T-helper 1 cell treated with Interleukin-12 subunit alpha and Interleukin-12 subunit beta and Interleukin-4 antibody, amounts not matched to agents 30 ng/mL and 1 ng/mL, for 36 hours (primary cell): ENCODE results near the gene GNAZ. TPM values are rescaled to one million over a fixed set of nuclear protein-coding genes. Genes with fewer than 3 reads are reported as not detected.

Experiments
- intact Hi-C: fragments of 100-400 bp; cut with micrococcal nuclease; formaldehyde crosslinking; loops from one replicate; pipeline ENCODE4 v1.15.1; 2024
- total RNA-seq: library from RNA; stranded (reverse); gene quantifications from 2 replicates; pipeline ENCODE4 v1.2.3, GENCODE V29; 2022

GNAZ gene
- total RNA-seq, 1 donor from 2014 or later: 0.22 TPM

DNA sequence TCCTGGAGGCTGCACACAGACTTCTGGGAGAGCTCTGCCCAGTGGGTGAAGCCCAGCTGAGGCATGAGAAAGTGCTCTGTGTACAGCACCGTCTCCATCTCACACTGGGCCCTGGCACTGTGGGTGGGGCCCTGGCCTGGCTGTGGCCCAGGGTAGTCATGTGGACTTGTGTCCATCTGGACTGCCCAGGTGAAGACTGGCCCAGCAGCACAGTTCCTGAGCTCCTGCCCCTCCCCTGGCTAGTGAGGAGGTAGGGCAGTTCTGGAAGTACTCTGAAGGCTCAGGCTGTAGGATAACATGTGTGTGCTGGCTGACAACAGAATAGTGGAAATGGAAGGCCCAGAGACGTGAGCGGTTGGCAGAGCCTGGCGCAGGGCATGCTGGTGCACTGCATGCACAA lies 36.0 kb downstream of the GNAZ start:
- intact Hi-C loops: no loop called here

DNA sequence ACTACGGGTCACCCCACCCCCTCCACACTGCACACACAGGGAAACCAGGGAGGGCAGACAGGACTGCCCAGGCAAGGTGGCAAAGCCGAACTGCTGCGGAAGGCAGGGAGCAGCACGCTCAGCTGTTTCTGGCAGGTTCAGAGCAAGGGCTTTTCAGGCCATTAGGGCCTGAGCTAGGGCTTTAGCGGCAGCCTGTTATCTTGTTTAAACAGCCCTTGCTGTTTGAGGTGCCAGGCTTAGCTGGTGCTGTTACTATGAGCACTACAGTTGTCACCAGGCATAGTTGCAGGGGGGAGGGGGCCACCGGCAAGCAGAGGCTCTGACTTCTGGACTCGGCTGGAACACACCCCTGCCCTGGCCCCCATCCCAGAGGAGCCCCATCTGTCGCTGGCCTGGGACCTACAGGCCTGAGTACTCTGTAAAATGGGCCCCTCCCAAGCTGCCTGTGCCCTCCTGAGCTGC lies 36.6 kb downstream of the GNAZ start:
- intact Hi-C loops: no loop called here

DNA sequence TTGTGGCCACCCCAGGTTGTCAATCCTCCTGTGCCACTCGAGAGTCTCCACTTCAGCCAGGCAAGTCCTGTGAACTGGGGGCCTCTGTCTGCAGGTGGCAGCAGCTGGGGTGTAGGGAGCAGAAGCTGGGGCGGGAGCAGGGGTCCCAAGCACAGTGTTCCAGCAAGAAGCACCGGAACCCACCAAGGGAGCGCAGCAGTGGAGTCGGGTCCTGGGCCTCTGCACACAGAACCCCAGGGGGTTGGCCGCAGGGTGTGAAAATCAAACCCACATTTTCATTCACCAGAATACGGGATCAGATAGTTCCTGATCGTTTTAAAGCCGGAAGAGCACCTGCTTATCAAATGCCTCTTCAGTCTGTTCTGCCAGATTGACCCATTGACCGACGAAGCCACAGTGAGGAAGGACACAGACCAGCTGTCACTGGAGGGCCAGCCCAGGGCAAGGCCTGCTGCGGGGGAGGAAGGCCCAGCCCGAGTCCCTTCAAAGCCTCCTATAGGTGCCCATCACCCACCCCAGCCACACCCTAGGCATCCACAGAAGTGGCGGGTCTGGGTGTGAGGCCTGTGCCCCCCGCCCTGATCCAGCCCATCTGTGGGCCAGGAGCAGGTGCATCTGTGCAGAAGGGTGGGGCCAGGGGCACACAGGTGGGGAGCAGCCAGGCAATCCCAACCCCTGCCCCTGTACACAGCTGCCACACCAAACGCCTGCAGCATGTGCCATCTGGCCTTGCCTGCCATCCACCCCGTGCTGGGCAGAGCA lies 37.3 kb downstream of the GNAZ start:
- intact Hi-C loops: no loop called here

DNA sequence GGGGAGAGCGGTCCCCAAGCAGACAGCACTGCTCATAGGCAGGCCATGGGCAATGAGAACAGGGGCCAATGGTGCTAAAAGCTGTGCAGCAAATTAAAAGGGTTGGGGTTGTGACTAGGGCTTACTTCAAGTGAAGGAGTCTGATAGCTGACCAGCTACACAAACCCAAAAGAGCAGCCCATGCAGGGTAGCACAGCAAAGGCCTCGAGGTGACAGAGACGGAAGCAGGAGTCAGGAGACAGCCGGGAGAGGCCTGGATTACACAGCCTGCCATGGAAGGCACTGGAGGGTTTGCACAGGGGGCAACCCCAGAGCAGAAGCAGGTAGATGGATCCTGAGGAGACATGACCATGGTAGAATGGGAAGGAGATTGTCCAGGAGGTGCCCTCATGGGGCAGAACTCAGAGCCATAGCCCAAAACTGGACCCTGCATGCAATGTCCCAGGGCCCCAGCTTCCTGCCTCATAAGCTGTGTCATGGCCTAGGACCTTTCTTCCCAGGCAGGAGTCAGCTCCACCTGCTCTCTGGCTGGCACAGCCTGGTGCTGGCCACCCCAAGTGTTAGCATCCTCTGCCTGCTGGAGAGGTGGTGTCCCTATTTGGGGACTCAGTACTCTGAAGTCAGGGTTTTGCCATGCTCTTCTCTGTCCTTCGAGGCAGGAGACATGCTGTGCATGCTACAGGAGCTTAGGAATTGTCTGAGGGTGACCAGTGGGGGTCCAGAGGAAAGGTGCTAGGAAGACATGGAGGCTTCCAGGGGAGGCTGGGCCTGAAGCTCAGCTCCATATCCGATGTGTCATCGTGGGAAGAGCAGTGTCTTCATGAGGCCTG lies 38.1 kb downstream of the GNAZ start:
- intact Hi-C loops: no loop called here

DNA sequence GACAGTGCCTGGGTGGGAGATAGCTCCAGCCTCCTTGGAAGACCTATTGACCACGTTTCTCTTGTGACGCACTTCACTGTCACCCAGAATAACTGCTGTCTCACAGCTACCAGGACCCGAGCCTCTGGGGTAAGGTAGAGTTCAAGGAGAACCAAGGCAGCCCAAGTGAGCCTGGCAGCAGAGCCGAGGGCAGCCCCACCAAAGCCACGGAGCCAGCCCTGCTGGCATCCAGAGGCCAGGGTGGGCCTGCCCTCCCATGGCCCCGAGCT lies 38.7 kb downstream of the GNAZ start:
- intact Hi-C loops: no loop called here

DNA sequence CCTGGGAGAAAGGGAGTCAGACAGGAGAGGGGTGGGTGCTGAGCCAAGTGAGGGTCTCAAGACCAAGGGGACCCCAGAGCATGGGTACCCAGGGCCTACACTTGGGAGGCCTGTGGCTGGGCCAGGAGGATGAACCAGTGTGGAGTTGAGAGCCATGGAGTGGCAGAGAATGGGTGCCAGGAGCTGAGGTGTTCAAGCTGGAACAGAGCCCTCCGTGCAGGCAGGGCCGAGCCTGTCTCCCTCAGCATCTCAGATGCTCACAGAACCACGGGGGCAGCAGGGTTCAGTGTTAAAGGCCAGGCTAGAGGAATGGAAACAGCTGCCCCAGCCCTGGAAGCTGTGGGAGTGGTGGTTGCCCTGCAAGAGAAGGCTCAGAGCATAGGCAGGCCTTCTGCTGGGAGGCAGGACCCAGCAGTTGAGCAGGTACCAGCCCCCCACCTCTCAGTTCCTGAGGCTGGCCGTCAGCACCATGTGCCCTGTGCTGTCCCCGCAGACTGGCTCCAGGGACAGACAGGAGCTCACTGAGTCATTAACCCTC lies 39.2 kb downstream of the GNAZ start:
- intact Hi-C loops: no loop called here

DNA sequence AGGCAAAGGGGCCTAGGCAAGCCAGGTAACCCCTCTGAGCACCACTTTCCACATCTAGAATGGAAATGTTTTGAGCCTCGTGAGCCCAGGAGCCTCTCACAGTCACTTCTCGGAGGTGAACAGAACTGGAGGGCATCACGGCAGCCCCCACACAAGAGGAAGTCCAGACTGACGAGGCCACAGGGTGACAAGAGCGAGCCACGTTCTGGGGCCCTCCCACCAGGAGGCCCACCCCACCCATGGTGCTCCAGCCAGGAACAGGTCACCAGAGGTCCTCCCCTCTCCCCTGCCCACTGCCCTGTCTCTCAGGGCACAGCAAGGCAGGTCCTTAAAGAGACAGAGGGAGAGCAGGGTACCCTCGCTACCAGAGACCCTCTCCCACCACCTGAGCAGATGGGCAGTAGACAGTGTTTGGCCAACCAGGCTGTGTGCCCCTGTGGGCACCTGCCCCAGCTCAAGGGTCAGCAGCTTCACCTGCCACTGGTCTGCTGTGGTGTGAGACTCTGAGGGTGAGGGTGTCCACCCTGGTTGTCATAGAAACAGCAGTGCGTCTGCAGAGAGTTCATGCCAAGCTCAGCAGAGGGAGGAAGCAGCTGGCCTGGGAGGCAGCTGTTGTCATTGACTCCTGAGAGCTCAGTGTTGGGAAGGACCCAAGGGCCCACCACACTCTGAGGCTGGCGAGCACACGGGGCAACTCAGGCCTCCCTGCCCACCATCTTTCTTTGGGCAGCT lies 40.0 kb downstream of the GNAZ start:
- intact Hi-C loops: no loop called here

DNA sequence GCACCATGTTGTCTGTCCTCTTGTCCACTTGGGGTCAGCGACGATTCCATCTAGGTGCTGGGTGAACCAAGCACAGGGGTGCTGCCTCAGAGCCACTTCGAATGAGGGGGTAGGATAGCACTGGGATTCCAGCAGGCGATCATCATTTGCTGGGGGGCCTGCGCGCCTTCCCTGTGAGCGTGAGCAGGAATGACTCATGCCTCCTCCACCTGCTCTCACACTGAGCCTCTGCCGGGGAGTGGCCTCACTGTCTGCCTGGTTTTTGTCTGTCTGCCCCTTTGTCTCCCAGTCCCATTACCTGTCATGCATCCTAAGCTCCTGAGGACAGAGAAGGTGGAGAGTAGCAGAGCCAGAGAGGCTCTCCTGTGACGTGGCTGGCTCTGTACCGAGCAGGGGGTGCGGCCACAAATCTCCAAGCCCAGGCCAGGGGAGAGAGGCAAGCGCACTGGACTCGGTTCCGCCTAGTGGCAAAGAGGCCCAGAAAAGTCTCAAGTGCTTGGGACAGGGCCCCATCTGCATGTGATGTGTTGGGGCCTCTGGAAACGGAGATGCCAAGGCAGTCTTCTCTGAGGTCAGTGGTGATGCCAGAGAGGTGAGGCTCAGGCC lies 40.7 kb downstream of the GNAZ start:
- intact Hi-C loops: no loop called here

DNA sequence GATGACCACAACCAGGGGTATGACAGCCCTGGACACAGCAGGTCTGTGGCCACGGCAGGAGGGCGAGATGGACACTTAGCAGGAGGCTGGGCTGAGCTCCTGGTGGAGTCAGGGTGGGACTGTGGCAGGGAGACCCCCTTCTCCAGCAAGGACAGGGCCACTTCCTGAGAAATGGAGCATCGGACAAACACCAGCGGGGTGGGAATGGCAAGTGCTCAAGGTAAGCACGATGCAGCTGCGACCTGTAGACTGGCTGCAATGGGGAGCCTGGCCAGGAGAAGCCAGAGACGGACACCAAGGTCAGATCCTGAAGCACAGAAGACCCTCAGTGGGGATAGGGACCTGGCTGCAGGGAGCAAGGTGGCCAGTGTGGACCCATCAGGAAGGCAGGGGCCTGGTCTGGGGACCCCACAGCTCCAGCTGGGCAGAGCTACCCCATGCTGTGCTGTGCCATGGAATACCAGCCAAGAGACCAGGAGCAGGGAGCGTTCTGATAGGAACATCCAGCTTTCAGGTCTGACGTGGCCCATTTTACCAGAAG lies 42.2 kb downstream of the GNAZ start:
- intact Hi-C loops: no loop called here

DNA sequence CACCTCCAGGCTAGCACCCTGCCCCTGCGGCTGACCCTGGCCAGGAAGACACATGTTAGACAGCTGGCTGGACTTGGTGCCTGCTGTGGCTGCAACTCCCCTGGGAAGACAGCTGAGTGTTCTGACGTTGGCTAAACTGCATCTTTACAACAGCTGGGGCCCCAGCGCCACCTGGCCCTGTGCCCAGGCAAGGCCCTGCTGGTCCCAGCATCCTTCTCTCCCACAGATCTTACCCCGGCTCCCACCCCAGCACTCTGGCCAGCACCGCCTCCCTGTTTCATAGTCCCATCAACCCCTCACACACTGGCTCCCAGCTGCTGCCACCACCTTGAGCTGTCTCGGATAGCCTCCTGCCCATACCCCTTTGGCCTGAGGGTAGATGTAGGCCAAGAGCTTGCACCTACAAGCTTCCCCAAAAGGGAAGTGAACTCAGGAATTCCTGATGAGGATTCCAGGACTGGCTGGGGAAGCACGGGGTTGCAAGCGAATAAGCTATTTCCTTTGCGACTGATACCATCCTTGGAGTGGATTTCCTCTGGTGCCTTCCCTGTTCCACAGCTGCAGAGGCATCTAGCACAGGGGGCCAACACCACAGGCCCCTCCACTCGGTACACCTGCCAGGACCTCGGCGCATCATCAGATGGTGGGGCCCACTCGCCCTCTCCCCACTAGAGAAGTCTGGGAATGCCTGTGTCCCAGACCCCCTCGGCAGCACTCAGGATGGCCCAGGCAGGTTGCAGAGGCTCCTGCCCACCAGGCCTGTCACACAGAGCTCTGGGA lies 42.9 kb downstream of the GNAZ start:
- intact Hi-C loops: no loop called here

DNA sequence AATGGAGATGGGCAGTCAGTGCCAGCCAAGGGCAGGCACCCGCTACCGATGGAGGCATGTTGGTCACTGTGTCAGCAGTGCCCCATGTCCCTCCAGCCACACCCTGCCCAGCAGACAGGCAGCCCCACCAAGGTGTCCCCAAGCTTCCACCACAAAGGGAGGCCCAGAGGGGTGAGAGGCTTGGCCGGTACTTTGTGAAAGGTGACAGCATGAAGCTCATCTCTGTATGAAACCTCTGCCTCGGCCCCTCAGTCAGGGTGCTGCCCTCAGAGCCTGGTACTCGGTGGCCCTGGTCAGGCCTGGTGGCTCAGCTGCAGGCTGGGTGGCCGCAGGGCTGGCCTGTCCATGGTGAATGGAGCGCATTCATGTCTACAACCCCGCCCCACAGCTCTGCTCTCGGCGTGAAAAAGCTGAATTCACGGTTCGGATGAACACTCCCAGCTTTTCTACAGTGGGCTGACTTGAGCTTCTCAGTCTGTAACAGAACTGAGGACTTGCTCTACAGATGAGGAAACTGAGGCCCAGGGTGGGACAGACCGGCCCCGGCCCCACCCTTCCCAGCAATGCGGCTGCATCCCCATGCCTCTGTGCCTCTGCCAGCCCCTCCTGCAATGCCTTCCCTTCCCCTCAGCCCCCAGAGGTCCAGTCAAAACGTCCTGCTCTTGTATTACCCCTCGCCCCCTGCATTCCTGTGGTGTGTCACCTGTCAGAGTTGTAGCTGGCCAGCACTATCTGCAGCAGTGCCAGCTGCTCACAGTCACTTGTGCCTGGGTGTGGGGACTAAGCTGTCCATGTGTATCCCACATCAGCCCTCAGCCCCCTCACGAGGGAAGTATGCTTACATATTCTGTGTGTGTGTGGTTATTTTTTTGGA lies 43.8 kb downstream of the GNAZ start:
- intact Hi-C loops: no loop called here

DNA sequence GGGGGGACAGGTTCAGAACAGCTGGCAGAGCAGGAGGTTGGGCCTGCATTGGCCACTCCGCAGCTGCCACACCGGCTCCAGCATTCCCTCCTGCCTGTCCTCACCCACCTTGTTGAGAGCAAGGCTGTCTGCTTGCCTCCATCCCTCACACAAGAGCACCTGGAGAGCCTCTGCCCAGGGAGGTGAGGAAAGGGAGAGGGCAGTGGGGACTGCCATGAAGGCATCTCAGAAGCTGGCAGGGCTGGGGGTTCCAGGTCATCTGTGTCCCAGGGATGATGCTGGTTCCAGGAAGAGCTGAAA lies 44.4 kb downstream of the GNAZ start:
- intact Hi-C loops: no loop called here

DNA sequence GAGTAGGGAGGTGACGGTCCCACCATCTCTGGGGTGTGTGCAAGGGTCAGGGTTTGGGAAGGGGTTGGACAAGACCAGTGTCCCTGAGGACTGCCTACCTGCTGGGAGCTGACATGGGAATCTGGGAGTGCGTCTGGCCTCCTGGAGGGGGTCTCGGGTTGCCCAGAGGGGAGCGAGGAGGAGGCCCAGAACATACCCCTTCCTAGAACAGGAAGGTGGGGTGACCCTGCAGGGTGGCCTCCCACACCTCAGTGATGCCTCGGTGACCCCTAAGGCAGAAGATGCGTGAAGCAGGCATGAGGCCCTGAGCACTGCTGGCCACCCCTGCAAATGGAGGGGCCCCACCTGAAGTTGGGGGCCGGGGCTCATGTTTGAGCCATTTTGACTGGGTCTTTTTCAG lies 45.0 kb downstream of the GNAZ start:
- intact Hi-C loops: no loop called here

DNA sequence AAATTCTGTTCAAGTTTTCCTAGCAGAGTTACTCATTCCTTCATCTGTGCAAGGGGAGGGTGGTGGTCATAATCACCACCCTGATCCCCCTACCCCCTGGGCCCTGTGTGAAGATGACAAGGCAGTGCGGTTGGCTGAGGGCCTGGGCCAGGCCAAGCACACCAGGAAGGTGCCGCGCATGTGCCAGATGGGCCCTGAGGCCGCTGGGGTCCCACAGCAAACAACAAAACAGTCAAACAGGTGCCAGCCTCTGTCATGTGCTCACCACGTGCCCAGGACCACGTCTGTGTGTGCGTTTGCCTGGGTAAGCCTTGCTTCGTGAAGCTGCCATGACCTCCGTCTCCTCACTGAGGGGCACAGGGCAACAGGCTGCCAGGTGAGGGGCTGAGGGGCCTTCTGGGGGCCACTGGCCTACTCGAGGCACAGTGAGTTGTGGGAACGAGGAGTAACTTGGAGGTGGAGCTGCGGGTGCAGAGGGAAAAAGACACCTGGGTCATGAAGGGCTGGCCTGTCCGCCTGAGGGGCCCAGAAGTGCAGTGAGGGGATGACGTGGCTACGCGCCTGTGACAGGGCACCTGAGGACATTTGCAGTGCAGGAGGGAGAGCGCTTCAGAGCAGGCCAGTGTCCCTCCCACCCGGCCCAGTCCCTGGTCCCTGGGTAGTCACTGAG lies 45.6 kb downstream of the GNAZ start:
- intact Hi-C loops: no loop called here

DNA sequence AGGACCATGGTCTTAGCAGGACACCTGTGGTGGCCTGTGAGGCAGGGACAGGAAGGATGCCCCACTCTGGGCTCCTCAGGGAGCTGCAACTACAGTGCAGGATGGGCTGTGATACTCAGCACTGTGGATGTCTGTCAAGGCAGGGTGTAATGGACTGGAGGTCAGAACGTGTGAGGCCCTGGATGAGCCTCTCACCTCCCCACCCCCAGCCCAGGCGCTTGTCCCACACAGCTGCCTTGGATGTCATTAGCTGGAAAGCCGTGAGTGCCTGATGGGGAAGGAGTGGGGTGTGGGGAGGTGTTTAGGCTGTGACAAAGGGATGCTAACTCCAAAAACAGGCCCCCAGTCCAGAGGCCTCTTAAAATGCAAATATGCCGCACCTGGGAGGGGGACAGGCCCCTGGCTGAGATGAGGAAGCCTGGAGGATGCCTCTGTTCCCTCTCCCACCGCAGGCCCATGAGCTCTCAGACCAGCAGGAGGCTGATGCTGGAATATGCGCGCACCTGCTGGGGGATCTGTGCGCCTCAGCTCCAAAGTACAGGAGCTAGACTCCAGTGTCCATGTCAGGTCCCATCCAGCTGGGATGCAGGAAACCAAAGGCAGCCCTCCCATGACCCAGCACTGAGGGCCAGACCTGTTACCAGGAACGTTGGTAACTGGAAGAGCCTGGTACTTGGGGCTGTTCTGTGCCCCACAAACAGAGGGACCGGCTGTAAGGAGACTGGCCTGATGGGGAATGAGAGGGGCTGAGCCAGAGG lies 46.4 kb downstream of the GNAZ start:
- intact Hi-C loops: no loop called here

DNA sequence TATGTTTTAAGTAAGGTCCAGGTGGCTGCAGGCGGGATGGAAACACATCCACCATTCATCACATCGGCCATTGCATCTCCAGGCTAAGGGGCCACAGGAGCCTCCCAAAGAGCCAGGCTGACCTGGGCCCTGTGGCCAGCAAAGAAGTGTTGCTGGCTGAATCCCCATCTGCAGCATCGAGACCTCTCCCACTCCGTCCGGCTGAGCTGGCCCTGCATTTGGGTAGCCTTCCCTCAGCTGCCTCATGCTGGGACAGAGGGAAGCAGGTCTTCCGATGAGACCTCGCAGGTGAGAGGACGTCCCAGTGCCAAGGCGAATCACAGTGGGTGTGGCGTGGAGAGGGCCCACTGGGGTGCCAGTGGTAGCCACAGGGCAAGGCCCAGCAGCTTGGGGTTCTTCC lies 47.0 kb downstream of the GNAZ start:
- intact Hi-C loops: no loop called here

DNA sequence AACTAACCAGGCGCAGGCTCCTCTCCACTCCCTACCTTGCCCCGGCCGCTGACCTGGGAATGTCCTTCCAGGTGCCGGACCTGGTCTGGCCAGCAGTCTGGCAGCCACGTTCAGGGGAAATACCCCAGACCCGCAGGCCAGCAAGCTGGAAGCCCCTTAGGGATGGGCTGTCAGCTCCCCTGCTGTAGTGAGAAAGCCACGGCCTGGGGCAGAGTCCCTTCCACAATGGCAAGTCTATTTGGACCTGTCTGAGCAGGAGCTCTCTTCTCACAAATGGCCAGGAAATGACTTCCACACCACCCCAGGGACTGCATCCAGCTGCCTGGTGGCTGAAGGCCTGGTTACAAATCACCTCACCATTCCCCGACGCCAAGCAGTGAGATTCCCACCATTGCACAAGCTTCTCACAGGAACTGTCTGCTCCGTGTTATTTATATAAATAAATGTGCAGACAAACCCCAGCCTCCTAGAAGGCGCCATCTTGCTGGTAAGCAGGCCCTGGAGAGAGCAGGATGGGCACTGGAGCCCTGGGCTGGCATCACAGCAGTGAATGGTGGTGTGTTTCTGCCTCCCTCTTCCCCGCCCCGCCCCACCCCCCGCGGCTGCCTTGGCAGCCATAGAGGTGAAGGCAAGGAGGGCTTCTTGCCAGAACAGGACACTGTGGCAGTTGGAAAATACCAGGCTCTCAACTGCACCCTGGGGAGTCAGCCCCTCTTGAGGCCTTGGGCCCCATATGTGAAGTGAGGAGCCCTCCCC lies 47.8 kb downstream of the GNAZ start:
- intact Hi-C loops: no loop called here
